ENCODE data around the gene JUN.

- no peak for TF ChIP-seq CTCF (IDR thresholded peaks at IDR 0.05)
- TF ChIP-seq POLR2A (IDR thresholded peaks at IDR 0.05) = no peak
Measured at GRCh38 chr1:58802640-58803399, 19.0 kb upstream of the JUN start.
